ENCODE data around the gene RPL13.

DNA sequence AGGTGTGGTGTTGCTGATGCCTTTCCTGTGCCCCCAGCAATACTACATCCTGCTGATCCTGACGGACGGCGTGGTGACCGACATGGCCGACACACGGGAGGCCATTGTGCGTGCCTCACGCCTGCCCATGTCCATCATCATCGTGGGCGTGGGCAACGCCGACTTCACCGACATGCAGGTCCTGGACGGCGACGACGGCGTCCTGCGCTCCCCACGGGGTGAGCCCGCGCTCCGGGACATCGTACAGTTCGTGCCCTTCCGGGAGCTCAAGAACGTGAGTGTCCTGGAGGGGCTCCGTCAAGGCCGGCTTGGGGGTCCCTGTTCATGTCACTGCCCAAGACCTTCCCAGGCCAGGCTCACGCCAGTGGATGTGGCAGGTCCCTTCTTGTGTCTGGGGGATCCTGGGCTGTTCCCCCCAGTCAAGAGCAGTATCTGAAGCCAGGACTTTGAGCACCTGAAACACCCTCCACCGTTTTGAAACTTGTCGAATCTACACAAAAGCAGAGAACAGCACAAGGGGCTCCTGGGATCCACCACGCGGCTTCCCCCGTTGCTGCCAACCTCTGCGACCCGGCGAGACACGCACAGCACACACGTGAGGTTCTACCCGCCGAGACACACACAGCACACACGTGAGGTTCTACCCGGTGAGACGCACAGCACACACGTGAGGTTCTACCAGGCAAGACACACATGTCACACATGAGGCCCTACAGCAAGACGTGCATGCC, 35.0 kb downstream of the RPL13 start:
- TF ChIP-seq, protein P1, sequence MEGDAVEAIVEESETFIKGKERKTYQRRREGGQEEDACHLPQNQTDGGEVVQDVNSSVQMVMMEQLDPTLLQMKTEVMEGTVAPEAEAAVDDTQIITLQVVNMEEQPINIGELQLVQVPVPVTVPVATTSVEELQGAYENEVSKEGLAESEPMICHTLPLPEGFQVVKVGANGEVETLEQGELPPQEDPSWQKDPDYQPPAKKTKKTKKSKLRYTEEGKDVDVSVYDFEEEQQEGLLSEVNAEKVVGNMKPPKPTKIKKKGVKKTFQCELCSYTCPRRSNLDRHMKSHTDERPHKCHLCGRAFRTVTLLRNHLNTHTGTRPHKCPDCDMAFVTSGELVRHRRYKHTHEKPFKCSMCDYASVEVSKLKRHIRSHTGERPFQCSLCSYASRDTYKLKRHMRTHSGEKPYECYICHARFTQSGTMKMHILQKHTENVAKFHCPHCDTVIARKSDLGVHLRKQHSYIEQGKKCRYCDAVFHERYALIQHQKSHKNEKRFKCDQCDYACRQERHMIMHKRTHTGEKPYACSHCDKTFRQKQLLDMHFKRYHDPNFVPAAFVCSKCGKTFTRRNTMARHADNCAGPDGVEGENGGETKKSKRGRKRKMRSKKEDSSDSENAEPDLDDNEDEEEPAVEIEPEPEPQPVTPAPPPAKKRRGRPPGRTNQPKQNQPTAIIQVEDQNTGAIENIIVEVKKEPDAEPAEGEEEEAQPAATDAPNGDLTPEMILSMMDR (IDR thresholded peaks at IDR 0.05; ENCODE audit: low read length): no peak
- no peak for TF ChIP-seq EZH2 (optimal IDR thresholded peaks at IDR 0.05; ENCODE audit: low read depth, low read length)
- no peak for TF ChIP-seq EZH2phosphoT487 (IDR thresholded peaks at IDR 0.05; ENCODE audit: low read length)

All from MM.1S (cell line).